SU-DHL-6 (cell line): ENCODE results near the gene LMO7.
"Not testable (repeated sequence)": the region's sequence is repeated elsewhere in the genome, so short reads cannot be mapped to it uniquely, and the experiment has no call there.

ENCODE experiments used
- EZH2phosphoT487 ChIP-seq: fragments of 200-600 bp; sonication (generic), shearing (Covaris generic); conservative IDR thresholded peaks from 2 replicates; pipeline ENCODE4 v1.6.1; 2018; ENCODE audit warnings: mild to moderate bottlenecking, antibody characterized with exemption, low read length, moderate library complexity, mixed read lengths
- TF ChIP-seq, protein P1 (sequence below): fragments of 200-600 bp; sonication (generic); IDR thresholded peaks from one replicate; pipeline ENCODE4 v1.5.1; 2017; ENCODE audit warnings: antibody characterized with exemption, mild to moderate bottlenecking, low read length, moderate library complexity; ENCODE audit not compliant: insufficient read depth, poor library complexity, severe bottlenecking

DNA sequence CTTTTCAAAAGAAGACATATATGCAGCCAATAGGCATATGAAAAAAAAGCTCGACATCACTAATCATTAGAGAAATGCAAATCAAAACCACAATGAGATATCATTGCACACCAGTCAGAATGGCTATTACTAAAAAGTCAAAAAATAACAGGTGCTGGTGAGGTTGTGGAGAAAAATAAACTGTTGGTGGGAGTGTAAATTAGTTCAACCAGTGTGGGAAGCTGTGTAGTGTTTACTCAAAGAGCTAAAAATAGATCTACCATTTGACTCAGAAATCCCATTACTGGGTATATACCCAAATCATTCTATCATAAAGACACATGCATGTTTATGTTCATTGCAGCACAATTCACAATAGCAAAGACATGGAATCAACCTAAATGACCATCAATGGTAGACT lies 106.9 kb downstream of the LMO7 start:
- not testable (repeated sequence) for TF ChIP-seq EZH2phosphoT487
- TF ChIP-seq, protein P1, sequence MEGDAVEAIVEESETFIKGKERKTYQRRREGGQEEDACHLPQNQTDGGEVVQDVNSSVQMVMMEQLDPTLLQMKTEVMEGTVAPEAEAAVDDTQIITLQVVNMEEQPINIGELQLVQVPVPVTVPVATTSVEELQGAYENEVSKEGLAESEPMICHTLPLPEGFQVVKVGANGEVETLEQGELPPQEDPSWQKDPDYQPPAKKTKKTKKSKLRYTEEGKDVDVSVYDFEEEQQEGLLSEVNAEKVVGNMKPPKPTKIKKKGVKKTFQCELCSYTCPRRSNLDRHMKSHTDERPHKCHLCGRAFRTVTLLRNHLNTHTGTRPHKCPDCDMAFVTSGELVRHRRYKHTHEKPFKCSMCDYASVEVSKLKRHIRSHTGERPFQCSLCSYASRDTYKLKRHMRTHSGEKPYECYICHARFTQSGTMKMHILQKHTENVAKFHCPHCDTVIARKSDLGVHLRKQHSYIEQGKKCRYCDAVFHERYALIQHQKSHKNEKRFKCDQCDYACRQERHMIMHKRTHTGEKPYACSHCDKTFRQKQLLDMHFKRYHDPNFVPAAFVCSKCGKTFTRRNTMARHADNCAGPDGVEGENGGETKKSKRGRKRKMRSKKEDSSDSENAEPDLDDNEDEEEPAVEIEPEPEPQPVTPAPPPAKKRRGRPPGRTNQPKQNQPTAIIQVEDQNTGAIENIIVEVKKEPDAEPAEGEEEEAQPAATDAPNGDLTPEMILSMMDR: not testable (repeated sequence)
